Measurements from ENCODE around the gene HAUS8. TPM values are rescaled to one million over a fixed set of nuclear protein-coding genes. Genes with fewer than 3 reads are reported as not detected.

Gene HAUS8
- total RNA-seq, 2 donors from 2014 or later = 26.0 to 35.2 TPM

DNA sequence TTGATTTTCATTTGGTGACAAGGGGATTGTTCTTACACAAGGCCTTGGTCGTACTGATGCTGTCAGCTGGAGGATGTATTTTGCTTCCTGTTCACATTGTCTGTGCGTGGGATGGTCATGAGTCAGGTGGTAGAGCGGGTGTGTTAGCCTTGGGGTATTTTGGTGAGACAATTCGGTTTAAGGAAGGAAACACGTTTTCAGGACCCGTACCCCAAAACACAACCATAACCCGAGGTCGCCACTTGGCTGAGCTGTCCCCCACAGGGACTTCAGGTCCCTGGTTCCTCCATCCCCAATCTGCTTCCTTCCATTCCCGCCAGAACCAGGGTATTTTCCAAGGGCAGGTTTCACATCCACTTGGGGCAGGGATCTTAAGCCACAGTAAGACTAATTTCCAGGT, 15.3 kb upstream of the HAUS8 start:
- H3K9me3 Mint-ChIP-seq = no peaks in the 10 kb centered on the region
- peaks cover 30% of the 10 kb centered on the region for H3K4me1 Mint-ChIP-seq
- H3K4me3 Mint-ChIP-seq = peak overlapping the region; percentile 61
- no peaks in the 10 kb centered on the region for H3K27me3 Mint-ChIP-seq
- H3K36me3 Mint-ChIP-seq (ENCODE audit: low read depth) = peaks cover 45% of the 10 kb centered on the region
- ATAC-seq (replicated peaks) = peak; percentile 91
- peak overlapping the region; percentile 76 for H3K27ac Mint-ChIP-seq

DNA sequence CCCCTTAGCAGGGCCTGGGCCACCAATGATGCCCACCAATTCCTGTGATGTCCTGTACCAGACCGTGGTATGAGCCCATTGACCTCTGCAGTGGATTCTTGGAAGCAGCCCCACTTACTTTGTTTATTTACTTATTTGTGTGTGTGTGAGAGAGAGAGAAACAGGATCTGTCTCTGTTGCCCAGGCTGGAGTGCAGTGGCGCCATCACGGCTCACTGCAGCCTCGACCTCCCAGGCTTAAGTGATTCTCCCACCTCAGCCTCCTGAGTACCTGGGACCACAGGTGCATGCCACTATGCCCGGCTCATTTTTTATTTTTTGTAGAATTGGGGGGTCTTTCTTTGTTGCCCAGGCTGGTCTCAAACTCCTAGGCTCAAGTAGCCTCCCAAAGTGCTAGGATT, 13.3 kb upstream of the HAUS8 start:
- ATAC-seq (replicated peaks) = no peak
- peaks cover 26% of the 10 kb centered on the region for H3K4me1 Mint-ChIP-seq
- H3K27me3 Mint-ChIP-seq = no peaks in the 10 kb centered on the region
- peaks cover 49% of the 10 kb centered on the region for H3K36me3 Mint-ChIP-seq (ENCODE audit: low read depth)
- no peaks in the 10 kb centered on the region for H3K9me3 Mint-ChIP-seq
- H3K27ac Mint-ChIP-seq = no peak overlapping the region
- H3K4me3 Mint-ChIP-seq = no peak overlapping the region

DNA sequence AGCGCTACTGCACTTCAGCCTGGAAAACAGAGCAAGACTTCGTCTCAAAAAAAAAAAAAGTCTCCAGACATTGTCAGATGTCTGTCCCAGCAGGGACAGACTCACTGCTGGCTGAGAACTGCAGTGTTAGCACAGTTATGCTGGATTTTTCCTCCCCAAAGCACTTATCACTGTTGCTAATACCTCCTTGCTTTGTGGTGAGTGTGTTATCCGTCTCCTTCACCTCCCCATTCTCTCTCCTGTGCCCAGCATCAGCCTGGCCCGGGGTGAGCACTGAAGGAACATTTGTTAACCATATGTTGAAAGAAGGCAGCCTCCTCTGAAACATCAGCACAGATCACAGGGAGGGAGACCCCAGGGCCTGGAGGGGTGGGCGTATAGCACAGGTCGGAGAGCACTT, 11.6 kb upstream of the HAUS8 start:
- no peak for ATAC-seq (replicated peaks)

DNA sequence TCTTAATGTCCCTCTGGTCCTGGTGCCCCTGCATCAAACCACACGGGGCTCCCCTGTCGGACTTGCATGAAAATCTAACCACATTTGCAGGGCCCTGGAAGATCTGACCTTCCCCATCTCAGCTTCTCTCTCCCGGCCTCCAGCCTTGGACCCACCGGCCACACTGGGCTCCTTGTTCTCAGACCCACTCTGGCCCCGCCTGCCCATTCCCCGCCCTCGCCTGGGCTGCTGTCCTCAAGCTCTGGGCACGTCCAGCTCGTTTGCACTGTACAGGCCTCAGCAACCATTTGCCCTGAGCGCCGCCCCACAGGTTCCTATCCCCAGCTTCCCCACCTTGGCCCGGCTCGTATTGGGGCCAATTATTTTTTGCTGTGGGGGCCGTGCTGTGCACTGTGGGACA, 10.9 kb upstream of the HAUS8 start:
- Mint-ChIP-seq H3K4me1 (peaks cover 34% of the 10 kb centered on the region), H3K4me3 (no peak overlapping the region), H3K36me3 (ENCODE audit: low read depth) (peaks cover 64% of the 10 kb centered on the region), H3K9me3 (no peaks in the 10 kb centered on the region), H3K27me3 (no peaks in the 10 kb centered on the region), H3K27ac (no peak overlapping the region)
- ATAC-seq (replicated peaks) = no peak

More for the DNA sequence above, 11.6 kb upstream of the HAUS8 start:
- Mint-ChIP-seq H3K9me3 (no peaks in the 10 kb centered on the region), H3K27ac (no peak overlapping the region), H3K27me3 (no peaks in the 10 kb centered on the region), H3K4me1 (peaks cover 32% of the 10 kb centered on the region), H3K36me3 (ENCODE audit: low read depth) (peaks cover 60% of the 10 kb centered on the region), H3K4me3 (no peak overlapping the region)

DNA sequence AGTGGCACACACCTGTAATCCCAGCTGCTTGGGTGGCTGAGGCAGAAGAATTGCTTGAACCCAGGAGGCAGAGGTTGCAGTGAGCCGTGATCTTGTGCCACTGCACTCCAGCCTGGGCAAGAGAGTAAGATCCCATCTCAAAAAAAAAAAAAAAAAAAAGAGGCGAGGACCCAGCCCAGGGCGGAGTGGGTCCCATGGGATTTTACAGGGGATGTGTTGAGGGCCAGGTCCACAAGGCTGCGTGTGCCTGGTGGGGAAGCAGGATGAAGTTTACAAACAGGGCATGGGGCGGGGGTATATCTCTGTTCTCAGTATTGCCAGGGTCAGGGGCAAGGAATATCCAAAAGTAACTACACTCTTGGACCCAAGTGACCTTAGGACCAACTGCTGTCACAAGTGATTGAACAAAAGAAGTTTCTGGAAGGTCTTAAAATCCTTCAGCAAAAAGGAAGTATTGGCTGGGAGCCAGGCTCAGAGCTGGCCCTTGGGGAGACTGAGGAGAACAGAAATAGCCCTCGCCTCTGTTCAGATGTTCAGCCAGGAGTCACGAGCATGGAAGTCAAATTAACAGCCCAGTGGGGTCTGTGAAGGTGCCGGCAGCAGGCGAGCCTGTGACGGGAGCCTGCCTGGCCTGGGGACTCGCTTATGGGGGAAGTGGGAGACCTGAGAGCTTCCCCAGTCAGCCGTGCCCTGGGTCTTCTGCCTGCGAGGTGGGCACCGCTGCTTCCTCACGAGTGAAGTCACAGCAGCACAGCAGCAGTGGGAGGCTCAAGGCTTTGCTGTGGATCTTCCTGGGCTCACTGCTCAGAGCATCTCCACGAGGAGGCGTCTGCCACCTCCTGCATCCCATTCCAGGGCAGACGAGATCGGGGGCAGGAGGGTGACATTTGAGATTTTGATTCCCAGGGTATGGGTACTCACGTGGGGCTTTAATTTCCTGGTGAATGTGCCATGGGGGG, 6.7 kb upstream of the HAUS8 start:
- no peak for ATAC-seq (replicated peaks)

DNA sequence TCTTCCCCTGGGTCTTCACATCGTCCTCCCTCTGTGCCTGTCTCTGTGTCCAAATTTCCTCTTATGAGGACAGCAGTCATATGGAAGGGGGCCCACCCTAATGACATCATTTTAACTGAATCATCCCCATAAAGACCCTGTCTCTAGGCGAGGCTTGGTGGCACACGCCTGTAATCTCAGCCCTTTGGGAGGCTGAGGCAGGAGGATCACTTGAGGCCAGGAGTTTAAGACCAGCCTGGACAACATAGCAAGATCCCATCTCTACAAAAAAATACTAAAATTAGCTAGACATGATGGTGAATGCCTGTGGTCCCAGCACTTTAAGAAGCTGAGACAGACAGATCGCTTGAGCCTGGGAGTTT, 5.2 kb upstream of the HAUS8 start:
- H3K4me3 Mint-ChIP-seq = peak overlapping the region; percentile 99
- H3K27ac Mint-ChIP-seq = peak overlapping the region; percentile 85
- no peak for ATAC-seq (replicated peaks)
- H3K9me3 Mint-ChIP-seq = no peaks in the 10 kb centered on the region
- H3K4me1 Mint-ChIP-seq = peaks cover 31% of the 10 kb centered on the region
- H3K27me3 Mint-ChIP-seq = no peaks in the 10 kb centered on the region
- H3K36me3 Mint-ChIP-seq (ENCODE audit: low read depth) = peaks cover 52% of the 10 kb centered on the region

More for the DNA sequence above, 6.7 kb upstream of the HAUS8 start:
- peaks cover 34% of the 10 kb centered on the region for H3K4me1 Mint-ChIP-seq
- no peak overlapping the region for H3K4me3 Mint-ChIP-seq
- H3K9me3 Mint-ChIP-seq = no peaks in the 10 kb centered on the region
- H3K27me3 Mint-ChIP-seq = no peaks in the 10 kb centered on the region
- H3K27ac Mint-ChIP-seq = peak overlapping the region; percentile 66
- peaks cover 63% of the 10 kb centered on the region for H3K36me3 Mint-ChIP-seq (ENCODE audit: low read depth)

DNA sequence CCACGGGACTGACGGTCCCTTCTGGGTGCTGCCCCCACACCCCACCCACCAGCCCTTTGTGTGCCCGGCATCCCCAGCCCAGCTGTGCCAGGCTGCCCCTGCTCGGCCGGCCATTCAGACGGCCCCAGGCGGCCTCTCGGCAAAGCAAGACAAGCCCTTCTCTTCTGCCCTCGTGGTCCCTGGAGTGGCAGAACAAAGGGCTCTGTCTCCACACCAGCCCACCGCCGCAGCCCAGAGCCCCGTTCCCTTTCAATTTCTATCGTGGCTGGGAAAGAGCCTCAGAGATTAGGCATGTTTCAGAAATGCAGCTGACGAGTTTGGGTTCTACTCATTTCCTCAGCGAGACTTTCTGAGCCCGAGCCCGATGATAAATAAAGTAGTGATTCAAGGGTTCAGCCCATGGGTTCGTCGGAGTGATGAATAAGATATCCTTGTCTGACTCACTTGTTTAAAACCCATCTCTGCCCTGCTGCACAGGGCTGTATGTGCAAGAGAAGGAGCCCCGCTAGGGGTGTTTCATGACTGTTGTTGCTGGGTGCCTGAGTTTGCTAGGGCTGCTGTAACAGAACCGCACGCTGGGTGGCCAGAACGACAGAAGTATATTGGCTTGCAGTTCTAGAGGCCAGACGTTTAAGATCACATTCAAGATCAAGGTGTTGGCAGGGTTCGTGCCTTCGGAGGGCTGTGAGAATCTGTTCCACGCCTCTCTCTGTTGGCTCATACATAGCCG, 4.6 kb upstream of the HAUS8 start:
- Mint-ChIP-seq H3K9me3 (no peaks in the 10 kb centered on the region), H3K36me3 (ENCODE audit: low read depth) (peaks cover 49% of the 10 kb centered on the region), H3K4me3 (peak overlapping the region; percentile 99), H3K27ac (peak overlapping the region; percentile 85), H3K4me1 (peaks cover 31% of the 10 kb centered on the region), H3K27me3 (no peaks in the 10 kb centered on the region)
- ATAC-seq (replicated peaks) = peak; percentile 84

DNA sequence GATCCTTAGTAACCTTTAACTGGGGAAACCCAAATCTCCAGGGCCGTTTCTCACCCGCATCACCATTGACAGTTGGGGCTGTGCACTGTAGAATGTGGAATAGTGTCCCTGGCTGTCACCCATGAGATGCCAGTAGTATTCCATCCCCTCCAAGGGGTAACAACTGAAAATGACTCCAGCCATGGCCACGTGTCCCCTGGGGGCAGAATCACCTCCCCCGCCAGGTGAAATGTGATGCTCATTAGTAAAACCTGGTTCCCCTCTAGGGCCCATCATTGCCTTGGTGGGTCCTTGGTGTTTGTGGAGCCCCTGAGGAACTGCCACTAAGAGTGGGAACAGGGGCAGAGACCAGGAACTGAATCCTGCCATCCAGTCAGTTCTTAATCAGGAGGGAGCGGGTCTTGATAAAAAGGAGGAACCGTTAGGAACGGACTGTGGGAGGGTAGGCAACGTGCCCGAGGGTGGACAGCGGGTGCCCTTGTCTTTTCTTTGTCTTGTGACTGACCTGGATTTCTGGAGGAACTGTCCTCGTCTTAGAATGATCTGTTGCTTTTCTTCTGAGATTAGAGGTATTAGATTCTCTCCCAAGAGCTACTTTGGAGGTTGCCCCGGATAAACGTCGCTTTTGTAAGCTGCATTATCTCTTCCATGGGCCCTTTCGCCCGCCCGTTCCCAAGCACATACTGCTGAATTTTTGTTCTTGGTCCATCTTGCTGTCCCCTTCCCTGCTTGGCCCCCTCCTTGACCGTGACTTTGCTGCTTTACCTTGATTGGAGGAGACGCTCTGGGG, 3.9 kb upstream of the HAUS8 start:
- ATAC-seq (replicated peaks) = no peak
- Mint-ChIP-seq H3K4me3 (peak overlapping the region; percentile 99), H3K27ac (peak overlapping the region; percentile 85), H3K4me1 (peaks cover 31% of the 10 kb centered on the region), H3K9me3 (no peaks in the 10 kb centered on the region), H3K36me3 (ENCODE audit: low read depth) (peaks cover 48% of the 10 kb centered on the region), H3K27me3 (no peaks in the 10 kb centered on the region)

DNA sequence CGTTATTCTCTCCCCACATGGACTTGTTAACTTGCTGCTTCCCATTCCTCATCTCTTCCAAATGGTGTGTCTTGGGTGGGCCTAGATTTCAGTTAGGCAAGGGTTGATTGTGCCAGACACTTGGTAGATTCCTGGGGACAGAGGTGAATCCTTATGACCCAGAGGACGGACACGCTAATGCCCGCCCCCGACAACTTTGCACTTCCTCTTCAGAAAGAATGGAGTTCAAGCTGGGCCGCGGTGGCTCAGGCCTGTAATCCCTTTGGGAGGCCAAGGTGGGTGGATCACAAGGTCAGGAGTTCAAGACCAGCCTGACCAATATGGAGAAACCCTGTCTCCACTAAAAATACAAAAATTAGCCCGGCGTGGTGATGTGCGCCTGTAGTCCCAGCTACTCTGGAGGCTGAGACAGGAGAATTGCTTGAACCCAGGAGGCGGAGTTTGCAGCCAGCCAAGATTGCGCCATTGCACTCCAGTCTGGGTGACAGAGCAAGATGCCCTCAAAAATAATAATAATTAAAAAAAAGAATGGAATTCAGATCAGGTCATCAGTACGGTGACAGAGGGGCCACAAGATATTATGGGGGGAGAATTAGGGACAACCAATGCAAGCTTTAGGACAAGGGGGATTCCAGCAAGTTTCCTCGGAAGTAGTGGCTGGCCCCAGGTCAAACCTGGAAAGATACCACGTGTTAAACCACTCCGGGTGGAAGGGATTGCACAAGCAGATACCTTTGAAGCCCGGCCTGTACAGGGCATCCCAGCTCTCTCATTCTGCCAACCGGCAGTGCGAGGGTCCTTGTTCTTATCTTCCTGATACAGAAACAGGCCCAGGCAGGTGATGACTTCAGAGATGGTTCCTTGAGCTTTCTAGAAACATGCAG, 3.0 kb upstream of the HAUS8 start:
- ATAC-seq (replicated peaks) = no peak
- peak overlapping the region; percentile 99 for H3K4me3 Mint-ChIP-seq
- H3K27me3 Mint-ChIP-seq = no peaks in the 10 kb centered on the region
- H3K27ac Mint-ChIP-seq = peak overlapping the region; percentile 76
- no peaks in the 10 kb centered on the region for H3K9me3 Mint-ChIP-seq
- H3K36me3 Mint-ChIP-seq (ENCODE audit: low read depth) = peaks cover 50% of the 10 kb centered on the region
- peaks cover 35% of the 10 kb centered on the region for H3K4me1 Mint-ChIP-seq

DNA sequence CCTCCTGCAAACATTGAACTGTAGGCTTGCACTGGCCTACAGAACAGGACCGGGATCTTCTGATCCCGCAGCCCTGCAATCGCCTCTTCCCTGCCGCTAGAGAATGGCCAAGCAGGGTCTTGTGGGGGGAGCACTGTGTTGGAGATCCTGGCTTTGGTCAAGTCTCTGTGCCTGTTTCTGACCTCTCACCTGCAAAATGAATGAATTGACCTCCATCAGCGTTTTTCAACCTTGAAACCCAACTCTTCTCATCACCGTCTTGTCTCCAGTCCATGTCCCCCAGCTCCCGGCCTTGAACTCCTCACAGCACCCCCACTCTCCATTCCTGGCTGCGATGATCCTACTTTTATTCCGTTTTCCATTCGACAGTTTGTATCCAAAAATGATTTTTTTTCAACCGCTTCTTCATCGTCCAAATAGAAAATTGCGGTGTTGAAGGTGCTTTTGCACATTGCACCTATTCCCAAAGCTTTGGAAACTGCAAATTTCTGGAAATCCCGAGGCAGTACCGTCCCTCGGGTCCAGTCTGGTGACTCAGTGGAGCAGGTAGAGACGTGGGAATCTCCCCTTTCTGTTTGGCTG, 2.3 kb upstream of the HAUS8 start:
- peak overlapping the region; percentile 99 for H3K4me3 Mint-ChIP-seq
- no peak for ATAC-seq (replicated peaks)
- H3K27ac Mint-ChIP-seq = peak overlapping the region; percentile 76
- peaks cover 39% of the 10 kb centered on the region for H3K4me1 Mint-ChIP-seq
- H3K36me3 Mint-ChIP-seq (ENCODE audit: low read depth) = peaks cover 50% of the 10 kb centered on the region
- H3K9me3 Mint-ChIP-seq = no peaks in the 10 kb centered on the region
- H3K27me3 Mint-ChIP-seq = no peaks in the 10 kb centered on the region

DNA sequence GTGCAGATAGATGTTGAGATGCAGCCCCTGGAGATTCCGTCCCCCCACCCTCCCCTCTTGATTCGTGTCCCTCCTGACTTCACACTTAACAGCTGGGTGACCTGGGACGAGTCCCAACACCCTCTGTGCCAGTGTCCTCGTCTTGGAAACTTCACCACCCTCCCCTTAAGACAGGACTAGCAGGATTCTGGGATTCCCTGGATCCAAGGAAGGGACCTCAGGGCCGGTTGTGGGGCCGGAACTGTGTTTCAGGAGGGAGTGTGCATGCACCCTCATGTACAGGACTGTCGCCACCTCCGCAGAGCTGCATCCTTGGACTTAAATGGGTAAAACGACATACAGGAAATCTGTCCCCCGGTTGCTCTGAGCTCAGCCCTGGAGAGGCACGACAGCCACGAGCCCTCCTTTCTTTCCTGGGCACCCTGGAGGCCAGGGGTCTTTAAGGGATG, 1.3 kb upstream of the HAUS8 start:
- Mint-ChIP-seq H3K36me3 (ENCODE audit: low read depth) (peaks cover 47% of the 10 kb centered on the region), H3K27me3 (no peaks in the 10 kb centered on the region), H3K9me3 (no peaks in the 10 kb centered on the region), H3K4me3 (peak overlapping the region; percentile 99), H3K4me1 (peaks cover 31% of the 10 kb centered on the region), H3K27ac (peak overlapping the region; percentile 97)
- ATAC-seq (replicated peaks) = no peak

DNA sequence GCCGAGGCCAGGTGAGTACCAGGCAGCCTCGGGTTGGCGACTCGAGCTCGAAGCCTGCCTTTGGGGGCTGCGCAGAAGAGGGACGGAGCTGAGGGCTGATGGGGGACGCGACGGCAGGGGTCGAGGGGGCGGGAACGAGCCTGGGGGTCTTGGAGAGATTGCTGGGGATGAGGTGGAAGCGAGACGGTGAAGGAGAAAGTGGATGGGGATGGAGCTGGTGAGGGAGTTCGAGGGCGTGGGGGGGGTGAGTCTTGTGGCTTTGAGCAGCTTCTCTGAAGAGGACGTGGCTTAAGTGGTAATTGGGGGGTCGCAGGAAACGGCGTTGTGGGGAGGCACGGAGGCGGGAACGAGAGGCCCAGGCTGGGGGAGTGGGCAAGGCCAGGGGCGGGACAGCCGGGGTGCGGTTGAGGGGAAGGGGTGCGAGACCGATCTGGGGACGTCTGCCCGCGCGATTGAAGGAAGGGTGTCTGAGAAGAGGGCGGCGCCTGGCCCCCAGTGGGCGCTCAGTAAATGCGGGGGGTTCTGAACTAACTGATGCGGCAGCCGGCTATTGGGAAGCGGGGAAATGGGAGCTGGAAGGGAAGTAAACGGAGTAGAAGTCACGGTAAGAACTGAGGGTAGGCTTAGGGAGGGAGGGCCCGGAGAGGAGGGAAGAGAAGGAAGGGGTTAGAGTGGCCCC, 751 bp upstream of the HAUS8 start:
- Mint-ChIP-seq H3K36me3 (ENCODE audit: low read depth) (peaks cover 50% of the 10 kb centered on the region), H3K9me3 (no peaks in the 10 kb centered on the region), H3K27me3 (no peaks in the 10 kb centered on the region), H3K4me3 (peak overlapping the region; percentile 99), H3K27ac (peak overlapping the region; percentile 97), H3K4me1 (peaks cover 31% of the 10 kb centered on the region)
- ATAC-seq (replicated peaks) = no peak

DNA sequence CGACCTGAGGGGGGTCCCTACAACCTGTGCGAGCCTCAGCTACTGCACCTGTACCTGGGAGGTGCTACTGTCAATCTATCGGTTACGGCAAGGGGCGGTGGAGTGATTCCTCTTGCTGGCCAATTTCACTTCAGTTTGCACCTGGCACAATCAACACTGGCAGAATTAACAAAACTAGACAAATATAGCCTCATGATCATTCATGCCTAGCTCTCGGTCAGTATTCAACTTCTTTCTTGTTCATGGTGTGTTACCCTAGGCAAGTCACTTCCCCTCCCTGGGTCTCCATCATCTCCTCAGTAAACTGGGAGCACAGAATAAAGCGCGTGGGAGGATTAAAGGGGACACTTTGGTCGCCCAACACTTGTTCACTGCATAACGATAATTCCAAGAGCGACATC, 618 bp downstream of the HAUS8 start:
- peaks cover 31% of the 10 kb centered on the region for H3K4me1 Mint-ChIP-seq
- ATAC-seq (replicated peaks) = no peak
- no peaks in the 10 kb centered on the region for H3K27me3 Mint-ChIP-seq
- peak overlapping the region; percentile 97 for H3K27ac Mint-ChIP-seq
- H3K4me3 Mint-ChIP-seq = peak overlapping the region; percentile 99
- H3K9me3 Mint-ChIP-seq = no peaks in the 10 kb centered on the region
- H3K36me3 Mint-ChIP-seq (ENCODE audit: low read depth) = peaks cover 53% of the 10 kb centered on the region
